ENCODE data around the gene CDCA4.

- no peak for TF ChIP-seq POLR2AphosphoS5 (IDR thresholded peaks at IDR 0.05)
- TF ChIP-seq, protein P1, sequence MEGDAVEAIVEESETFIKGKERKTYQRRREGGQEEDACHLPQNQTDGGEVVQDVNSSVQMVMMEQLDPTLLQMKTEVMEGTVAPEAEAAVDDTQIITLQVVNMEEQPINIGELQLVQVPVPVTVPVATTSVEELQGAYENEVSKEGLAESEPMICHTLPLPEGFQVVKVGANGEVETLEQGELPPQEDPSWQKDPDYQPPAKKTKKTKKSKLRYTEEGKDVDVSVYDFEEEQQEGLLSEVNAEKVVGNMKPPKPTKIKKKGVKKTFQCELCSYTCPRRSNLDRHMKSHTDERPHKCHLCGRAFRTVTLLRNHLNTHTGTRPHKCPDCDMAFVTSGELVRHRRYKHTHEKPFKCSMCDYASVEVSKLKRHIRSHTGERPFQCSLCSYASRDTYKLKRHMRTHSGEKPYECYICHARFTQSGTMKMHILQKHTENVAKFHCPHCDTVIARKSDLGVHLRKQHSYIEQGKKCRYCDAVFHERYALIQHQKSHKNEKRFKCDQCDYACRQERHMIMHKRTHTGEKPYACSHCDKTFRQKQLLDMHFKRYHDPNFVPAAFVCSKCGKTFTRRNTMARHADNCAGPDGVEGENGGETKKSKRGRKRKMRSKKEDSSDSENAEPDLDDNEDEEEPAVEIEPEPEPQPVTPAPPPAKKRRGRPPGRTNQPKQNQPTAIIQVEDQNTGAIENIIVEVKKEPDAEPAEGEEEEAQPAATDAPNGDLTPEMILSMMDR (IDR thresholded peaks at IDR 0.05; ENCODE audit: poor library complexity, severe bottlenecking) = no peak
- TF ChIP-seq EP300 (conservative IDR thresholded peaks at IDR 0.05; ENCODE audit: poor library complexity, severe bottlenecking) = no peak
- no peak for TF ChIP-seq EZH2 (IDR thresholded peaks at IDR 0.05; ENCODE audit: borderline replicate concordance, insufficient read depth, low read length, poor library complexity, severe bottlenecking)
- TF ChIP-seq, protein P2, sequence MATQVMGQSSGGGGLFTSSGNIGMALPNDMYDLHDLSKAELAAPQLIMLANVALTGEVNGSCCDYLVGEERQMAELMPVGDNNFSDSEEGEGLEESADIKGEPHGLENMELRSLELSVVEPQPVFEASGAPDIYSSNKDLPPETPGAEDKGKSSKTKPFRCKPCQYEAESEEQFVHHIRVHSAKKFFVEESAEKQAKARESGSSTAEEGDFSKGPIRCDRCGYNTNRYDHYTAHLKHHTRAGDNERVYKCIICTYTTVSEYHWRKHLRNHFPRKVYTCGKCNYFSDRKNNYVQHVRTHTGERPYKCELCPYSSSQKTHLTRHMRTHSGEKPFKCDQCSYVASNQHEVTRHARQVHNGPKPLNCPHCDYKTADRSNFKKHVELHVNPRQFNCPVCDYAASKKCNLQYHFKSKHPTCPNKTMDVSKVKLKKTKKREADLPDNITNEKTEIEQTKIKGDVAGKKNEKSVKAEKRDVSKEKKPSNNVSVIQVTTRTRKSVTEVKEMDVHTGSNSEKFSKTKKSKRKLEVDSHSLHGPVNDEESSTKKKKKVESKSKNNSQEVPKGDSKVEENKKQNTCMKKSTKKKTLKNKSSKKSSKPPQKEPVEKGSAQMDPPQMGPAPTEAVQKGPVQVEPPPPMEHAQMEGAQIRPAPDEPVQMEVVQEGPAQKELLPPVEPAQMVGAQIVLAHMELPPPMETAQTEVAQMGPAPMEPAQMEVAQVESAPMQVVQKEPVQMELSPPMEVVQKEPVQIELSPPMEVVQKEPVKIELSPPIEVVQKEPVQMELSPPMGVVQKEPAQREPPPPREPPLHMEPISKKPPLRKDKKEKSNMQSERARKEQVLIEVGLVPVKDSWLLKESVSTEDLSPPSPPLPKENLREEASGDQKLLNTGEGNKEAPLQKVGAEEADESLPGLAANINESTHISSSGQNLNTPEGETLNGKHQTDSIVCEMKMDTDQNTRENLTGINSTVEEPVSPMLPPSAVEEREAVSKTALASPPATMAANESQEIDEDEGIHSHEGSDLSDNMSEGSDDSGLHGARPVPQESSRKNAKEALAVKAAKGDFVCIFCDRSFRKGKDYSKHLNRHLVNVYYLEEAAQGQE (IDR thresholded peaks at IDR 0.05; ENCODE audit: borderline replicate concordance) = no peak
- no peak for TF ChIP-seq TAF1 (IDR thresholded peaks at IDR 0.05; ENCODE audit: low read depth)
- no peak for TF ChIP-seq MXI1 (conservative IDR thresholded peaks at IDR 0.05; ENCODE audit: poor library complexity, severe bottlenecking)
- TF ChIP-seq RAD21 (conservative IDR thresholded peaks at IDR 0.05) = no peak
- no peak for TF ChIP-seq SMC3 (conservative IDR thresholded peaks at IDR 0.05; ENCODE audit: poor library complexity)
These were observed 21.2 kb upstream of the CDCA4 start for GRCh38 chr14:105041841-105042765.

Data from neural cell (in vitro differentiated cells).